SU-DHL-6 (cell line): ENCODE results near the gene HOTAIR.

Source experiments
- H2AFZ ChIP-seq: fragments of 200-600 bp; sonication (generic); 2 replicates; pipeline ENCODE4 v1.6.1; 2014; ENCODE audit warnings: low read depth, mild to moderate bottlenecking, moderate library complexity, mixed read lengths, antibody characterized with exemption, low read length; ENCODE audit not compliant: severe bottlenecking
- H3F3A ChIP-seq: fragments of 200-600 bp; shearing (Covaris generic); 2 replicates; pipeline ENCODE4 v1.6.0; 2016; ENCODE audit warnings: antibody characterized with exemption, mild to moderate bottlenecking; ENCODE audit not compliant: insufficient read depth
- H3K27ac ChIP-seq: fragments of 200-600 bp; sonication (generic); 2 replicates; pipeline ENCODE4 v1.5.1; 2016; ENCODE audit warnings: low read depth, mild to moderate bottlenecking, low read length, moderate library complexity, mixed read lengths
- H3K27me3 ChIP-seq: fragments of 200-600 bp; sonication (generic), shearing (Covaris generic); 2 replicates; pipeline ENCODE4 v1.6.0; 2014; ENCODE audit warnings: mild to moderate bottlenecking, low read length
- H3K36me3 ChIP-seq: fragments of 200-600 bp; sonication (generic); 2 replicates; pipeline ENCODE4 v1.6.1; 2014; ENCODE audit warnings: mild to moderate bottlenecking, low read length, mixed read lengths
- H3K4me2 ChIP-seq: fragments of 300-600, 200-600 bp; shearing (Covaris generic), sonication (generic); 2 replicates; pipeline ENCODE4 v1.6.0; 2014; ENCODE audit warnings: low read length, low read depth, mild to moderate bottlenecking; ENCODE audit not compliant: poor library complexity, severe bottlenecking
- H3K4me3 ChIP-seq: fragments of 200-600 bp; sonication (generic); 2 replicates; pipeline ENCODE4 v1.5.1; 2014; ENCODE audit warnings: antibody characterized with exemption, low read length, mild to moderate bottlenecking, mixed read lengths; ENCODE audit not compliant: insufficient read depth, poor library complexity, severe bottlenecking
- H3K79me2 ChIP-seq: fragments of 200-600 bp; sonication (generic); 2 replicates; pipeline ENCODE4 v1.6.1; 2014; ENCODE audit warnings: mild to moderate bottlenecking, low read length, moderate library complexity; ENCODE audit not compliant: insufficient read depth
- H3K9ac ChIP-seq: fragments of 200-600 bp; sonication (generic); 2 replicates; pipeline ENCODE4 v1.7.0; 2014; ENCODE audit warnings: mild to moderate bottlenecking, low read length
- H3K9me2 ChIP-seq: fragments of 200-600 bp; sonication (generic); replicated peaks from 2 replicates; pipeline ENCODE4 v1.6.1; 2014; ENCODE audit warnings: low read length; ENCODE audit not compliant: insufficient read depth
- H3K9me3 ChIP-seq: fragments of 200-600 bp; sonication (generic); 2 replicates; pipeline ENCODE4 v1.6.1; 2014; ENCODE audit warnings: low read length, mixed read lengths; ENCODE audit not compliant: insufficient read depth
- H4K20me1 ChIP-seq: fragments of 200-600 bp; sonication (generic); 2 replicates; pipeline ENCODE4 v1.6.1; 2014; ENCODE audit warnings: low read depth, mild to moderate bottlenecking, antibody characterized with exemption, low read length, moderate library complexity, mixed read lengths
- CTCF ChIP-seq: fragments of 200-600 bp; sonication (generic); IDR thresholded peaks from one replicate; pipeline ENCODE4 v1.5.1; 2017; ENCODE audit warnings: antibody characterized with exemption, mild to moderate bottlenecking, low read length, moderate library complexity; ENCODE audit not compliant: insufficient read depth, poor library complexity, severe bottlenecking
- EZH2phosphoT487 ChIP-seq: fragments of 200-600 bp; sonication (generic), shearing (Covaris generic); conservative IDR thresholded peaks from 2 replicates; pipeline ENCODE4 v1.6.1; 2018; ENCODE audit warnings: mild to moderate bottlenecking, antibody characterized with exemption, low read length, moderate library complexity, mixed read lengths

Gene HOTAIR

GRCh38 chr12:53956914-53957536 is 17.7 kb downstream of the HOTAIR start:
- H3K27me3 ChIP-seq, result no peaks in the 10 kb centered on the region
- no peaks in the 10 kb centered on the region for H3F3A ChIP-seq
- no peak overlapping the region for H3K9ac ChIP-seq
- no peaks in the 10 kb centered on the region for H3K36me3 ChIP-seq
- TF ChIP-seq CTCF, result no peak
- TF ChIP-seq EZH2phosphoT487, result no peak
- no peaks in the 10 kb centered on the region for H4K20me1 ChIP-seq
- H3K9me2 ChIP-seq, result no peaks in the 10 kb centered on the region
- H2AFZ ChIP-seq, result no peak overlapping the region
- H3K79me2 ChIP-seq, result no peaks in the 10 kb centered on the region
- H3K4me2 ChIP-seq, result no peak overlapping the region
- no peak overlapping the region for H3K4me3 ChIP-seq
- no peaks in the 10 kb centered on the region for H3K9me3 ChIP-seq
- no peak overlapping the region for H3K27ac ChIP-seq

- H3K79me2 ChIP-seq, result no peaks in the 10 kb centered on the region
- no peaks in the 10 kb centered on the region for H3K27me3 ChIP-seq
- no peak overlapping the region for H3K27ac ChIP-seq
- no peak overlapping the region for H3K4me2 ChIP-seq
- TF ChIP-seq EZH2phosphoT487, result no peak
- H3K36me3 ChIP-seq, result no peaks in the 10 kb centered on the region
- H2AFZ ChIP-seq, result no peak overlapping the region
- no peaks in the 10 kb centered on the region for H3K9me2 ChIP-seq
- H3K9ac ChIP-seq, result no peak overlapping the region
- H4K20me1 ChIP-seq, result no peaks in the 10 kb centered on the region
- no peaks in the 10 kb centered on the region for H3K9me3 ChIP-seq
- no peaks in the 10 kb centered on the region for H3F3A ChIP-seq
- no peak overlapping the region for H3K4me3 ChIP-seq
Observed at GRCh38 chr12:53956251-53956887, 18.4 kb downstream of the HOTAIR start.

GRCh38 chr12:53955776-53956250 is 18.9 kb downstream of the HOTAIR start:
- TF ChIP-seq CTCF (no peak), EZH2phosphoT487 (no peak)
- H3K27me3 ChIP-seq, result no peaks in the 10 kb centered on the region
- H3F3A ChIP-seq, result no peaks in the 10 kb centered on the region
- H3K9me3 ChIP-seq, result no peaks in the 10 kb centered on the region
- H3K9ac ChIP-seq, result no peak overlapping the region
- no peaks in the 10 kb centered on the region for H3K36me3 ChIP-seq
- no peak overlapping the region for H2AFZ ChIP-seq
- no peaks in the 10 kb centered on the region for H3K9me2 ChIP-seq
- H3K79me2 ChIP-seq, result no peaks in the 10 kb centered on the region
- H3K4me2 ChIP-seq, result no peak overlapping the region
- no peak overlapping the region for H3K4me3 ChIP-seq
- H3K27ac ChIP-seq, result no peak overlapping the region
- H4K20me1 ChIP-seq, result no peaks in the 10 kb centered on the region
